Measurements from ENCODE around the gene AGAP2. TPM values are rescaled to one million over a fixed set of nuclear protein-coding genes. Genes with fewer than 3 reads are reported as not detected.
"Not testable (repeated sequence)": the region's sequence is repeated elsewhere in the genome, so short reads cannot be mapped to it uniquely, and the experiment has no call there.

The AGAP2 gene
- total RNA-seq, 1 donor from 2014 or later, result 1.7 TPM

- Mint-ChIP-seq H3K9me3 (no peaks in the 10 kb centered on the region), H3K36me3 (peaks cover 5% of the 10 kb centered on the region), H3K4me3 (no peak overlapping the region), H3K27ac (no peak overlapping the region), H3K4me1 (no peaks in the 10 kb centered on the region), H3K27me3 (ENCODE audit: insufficient read depth, low read depth) (peaks cover 2% of the 10 kb centered on the region)
- Histone ChIP-seq H3K4me1 (no peaks in the 10 kb centered on the region), H3K4me2 (no peak overlapping the region), H3F3A (ENCODE audit: low read depth) (no peaks in the 10 kb centered on the region), H2AFZ (replicated peaks) (no peak overlapping the region), H3K79me2 (ENCODE audit: low read depth) (no peaks in the 10 kb centered on the region), H3K27ac (no peak overlapping the region), H3K27me3 (peaks cover 4% of the 10 kb centered on the region), H3K9me3 (ENCODE audit: low read depth) (no peaks in the 10 kb centered on the region), H3K9ac (no peak overlapping the region), H4K20me1 (ENCODE audit: low read depth) (no peaks in the 10 kb centered on the region), H3K36me3 (no peaks in the 10 kb centered on the region), H3K4me3 (no peak overlapping the region)
- no peak for TF ChIP-seq EZH2 (IDR thresholded peaks at IDR 0.05)
- no peak for TF ChIP-seq EZH2phosphoT487 (IDR thresholded peaks at IDR 0.05)
- TF ChIP-seq CTCF (IDR thresholded peaks at IDR 0.05), result no peak
- no peak for DNase-seq (ENCODE audit: low spot score)
These were observed 20.5 kb downstream of the AGAP2 start for GRCh38 chr12:57717846-57718640.

DNA sequence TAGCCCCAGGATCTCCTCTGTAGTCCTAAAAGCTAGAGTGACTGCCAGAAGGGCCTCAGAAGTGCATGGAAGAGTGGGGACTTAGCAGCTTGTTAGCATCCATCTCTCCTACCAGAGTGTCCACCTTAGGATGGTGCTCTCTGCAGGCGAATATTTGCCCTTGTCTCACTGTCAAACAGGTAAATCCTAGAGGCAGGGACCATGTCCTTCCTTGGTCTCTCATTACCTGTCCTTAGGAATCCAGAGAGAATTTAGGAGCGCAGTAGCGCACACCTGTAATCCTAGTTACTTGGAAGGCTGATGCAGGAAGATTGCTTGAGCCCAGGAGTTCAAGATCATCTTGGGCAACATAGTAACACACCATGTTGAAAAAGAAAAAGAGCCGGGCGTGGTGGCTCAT, 21.4 kb downstream of the AGAP2 start:
- Histone ChIP-seq H3F3A (ENCODE audit: low read depth) (peaks cover 6% of the 10 kb centered on the region), H3K9ac (no peak overlapping the region), H3K79me2 (ENCODE audit: low read depth) (no peaks in the 10 kb centered on the region), H3K27me3 (no peaks in the 10 kb centered on the region), H3K27ac (no peak overlapping the region), H3K4me2 (no peak overlapping the region), H3K4me3 (no peak overlapping the region), H3K9me3 (ENCODE audit: low read depth) (no peaks in the 10 kb centered on the region), H3K4me1 (no peaks in the 10 kb centered on the region), H3K36me3 (no peaks in the 10 kb centered on the region), H2AFZ (replicated peaks) (no peak overlapping the region), H4K20me1 (ENCODE audit: low read depth) (no peaks in the 10 kb centered on the region)
- no peak for TF ChIP-seq EZH2phosphoT487 (IDR thresholded peaks at IDR 0.05)
- no peak for TF ChIP-seq CTCF (IDR thresholded peaks at IDR 0.05)
- TF ChIP-seq EZH2 (IDR thresholded peaks at IDR 0.05), result no peak
- Mint-ChIP-seq H3K4me3 (no peak overlapping the region), H3K9me3 (no peaks in the 10 kb centered on the region), H3K4me1 (no peaks in the 10 kb centered on the region), H3K36me3 (peaks cover 9% of the 10 kb centered on the region), H3K27ac (no peak overlapping the region), H3K27me3 (ENCODE audit: insufficient read depth, low read depth) (peaks cover 2% of the 10 kb centered on the region)
- no peak for DNase-seq (ENCODE audit: low spot score)

DNA sequence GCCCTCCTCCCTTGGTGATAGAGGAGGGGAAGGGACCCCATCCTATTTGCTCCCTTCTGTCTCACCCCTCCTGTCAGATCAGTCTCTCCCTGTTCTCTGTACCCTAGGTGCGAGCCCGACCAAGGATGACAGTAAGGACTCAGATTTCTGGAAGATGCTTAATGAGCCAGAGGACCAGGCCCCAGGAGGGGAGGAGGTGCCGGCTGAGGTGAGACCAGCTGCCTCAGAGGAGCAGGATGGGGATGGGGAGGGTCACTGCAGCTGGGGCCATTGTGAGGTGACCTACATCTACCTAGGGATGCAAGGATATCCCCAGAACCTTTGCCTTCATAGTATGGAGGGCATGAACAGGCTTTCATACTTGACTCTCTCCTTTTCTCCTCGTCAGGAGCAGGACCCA, 22.2 kb downstream of the AGAP2 start:
- Histone ChIP-seq H3K9me3 (ENCODE audit: low read depth) (no peaks in the 10 kb centered on the region), H3K4me1 (no peaks in the 10 kb centered on the region), H3K4me3 (no peak overlapping the region), H2AFZ (replicated peaks) (no peak overlapping the region), H3K27ac (no peak overlapping the region), H3K4me2 (no peak overlapping the region), H3F3A (ENCODE audit: low read depth) (peaks cover 6% of the 10 kb centered on the region), H3K36me3 (no peaks in the 10 kb centered on the region), H3K9ac (no peak overlapping the region), H3K27me3 (no peaks in the 10 kb centered on the region), H3K79me2 (ENCODE audit: low read depth) (no peaks in the 10 kb centered on the region), H4K20me1 (ENCODE audit: low read depth) (no peaks in the 10 kb centered on the region)
- no peaks in the 10 kb centered on the region for H3K9me3 Mint-ChIP-seq
- H3K4me3 Mint-ChIP-seq, result no peak overlapping the region
- peaks cover 2% of the 10 kb centered on the region for H3K27me3 Mint-ChIP-seq (ENCODE audit: insufficient read depth, low read depth)
- DNase-seq (ENCODE audit: low spot score), result no peak
- H3K27ac Mint-ChIP-seq, result no peak overlapping the region
- peaks cover 16% of the 10 kb centered on the region for H3K36me3 Mint-ChIP-seq
- H3K4me1 Mint-ChIP-seq, result no peaks in the 10 kb centered on the region
- TF ChIP-seq EZH2 (IDR thresholded peaks at IDR 0.05), result no peak

- no peaks in the 10 kb centered on the region for H4K20me1 ChIP-seq (ENCODE audit: low read depth)
- peaks cover 6% of the 10 kb centered on the region for H3F3A ChIP-seq (ENCODE audit: low read depth)
- H3K4me1 ChIP-seq, result no peaks in the 10 kb centered on the region
- no peak for DNase-seq (ENCODE audit: low spot score)
- no peaks in the 10 kb centered on the region for H3K27me3 ChIP-seq
- H3K27ac ChIP-seq, result no peak overlapping the region
- H3K9me3 ChIP-seq (ENCODE audit: low read depth), result no peaks in the 10 kb centered on the region
- H3K36me3 ChIP-seq, result no peaks in the 10 kb centered on the region
- Mint-ChIP-seq H3K4me1 (no peaks in the 10 kb centered on the region), H3K4me3 (no peak overlapping the region), H3K27me3 (ENCODE audit: insufficient read depth, low read depth) (peaks cover 2% of the 10 kb centered on the region), H3K27ac (no peak overlapping the region), H3K9me3 (no peaks in the 10 kb centered on the region), H3K36me3 (peaks cover 16% of the 10 kb centered on the region)
- no peak overlapping the region for H2AFZ ChIP-seq (replicated peaks)
- no peak overlapping the region for H3K4me2 ChIP-seq
- TF ChIP-seq EZH2 (IDR thresholded peaks at IDR 0.05) (no peak), EZH2phosphoT487 (IDR thresholded peaks at IDR 0.05) (no peak), CTCF (IDR thresholded peaks at IDR 0.05) (no peak)
- H3K79me2 ChIP-seq (ENCODE audit: low read depth), result no peaks in the 10 kb centered on the region
- no peak overlapping the region for H3K9ac ChIP-seq
- no peak overlapping the region for H3K4me3 ChIP-seq
These were observed 22.8 kb downstream of the AGAP2 start for GRCh38 chr12:57715786-57716185.

GRCh38 chr12:57715036-57715748, 23.4 kb downstream of the AGAP2 start:
- not testable (repeated sequence) for DNase-seq (ENCODE audit: low spot score); H4K20me1 ChIP-seq (ENCODE audit: low read depth); H2AFZ ChIP-seq (replicated peaks); H3K4me1 ChIP-seq; H3K4me1 Mint-ChIP-seq; H3K79me2 ChIP-seq (ENCODE audit: low read depth); H3K27ac Mint-ChIP-seq; H3K27me3 ChIP-seq; H3K9me3 ChIP-seq (ENCODE audit: low read depth); H3K27me3 Mint-ChIP-seq (ENCODE audit: insufficient read depth, low read depth); H3K9me3 Mint-ChIP-seq; H3F3A ChIP-seq (ENCODE audit: low read depth); H3K36me3 ChIP-seq; H3K27ac ChIP-seq; H3K4me3 Mint-ChIP-seq; H3K4me2 ChIP-seq; H3K4me3 ChIP-seq; H3K9ac ChIP-seq
- H3K36me3 Mint-ChIP-seq, result peaks cover 16% of the 10 kb centered on the region

Measured in neural progenitor cell (in vitro differentiated cells).